ENCODE results near the gene TRMT112.

Gene TRMT112

GRCh38 chr11:64342869-64343745 is 25.7 kb upstream of the TRMT112 start:
- H3K27me3 ChIP-seq, result no peaks in the 10 kb centered on the region
- no peak for DNase-seq
- H3K4me1 ChIP-seq, result peaks cover 0 to 24% (median 14%) of the 10 kb centered on the region in 4 donors
- no peaks in the 10 kb centered on the region for H3K9me3 ChIP-seq
- intact Hi-C loops (cut with DNase I; ENCODE audit: low total_unique reads), result no loop called here
- H3K27ac ChIP-seq, result peak overlapping the region; percentile 68 to 85
- peak overlapping the region; percentile 41 for H3K4me3 ChIP-seq
- H3K36me3 ChIP-seq, result no peaks in the 10 kb centered on the region
- no peak for TF ChIP-seq CTCF (IDR thresholded peaks at IDR 0.05)

GRCh38 chr11:64341851-64342791 is 24.8 kb upstream of the TRMT112 start:
- H3K4me3 ChIP-seq, result peak overlapping the region; percentile 41
- peak; percentile 41 to 51 for TF ChIP-seq CTCF (IDR thresholded peaks at IDR 0.05)
- H3K27me3 ChIP-seq, result no peaks in the 10 kb centered on the region
- no peaks in the 10 kb centered on the region for H3K36me3 ChIP-seq
- H3K4me1 ChIP-seq, result peaks cover 0 to 21% (median 14%) of the 10 kb centered on the region in 4 donors
- intact Hi-C loops (cut with DNase I; ENCODE audit: low total_unique reads), result no loop called here
- DNase-seq, result peak; percentile 73 to 94
- H3K9me3 ChIP-seq, result no peaks in the 10 kb centered on the region
- H3K27ac ChIP-seq, result peak overlapping the region; percentile 68 to 85

GRCh38 chr11:64341429-64341828 is 24.1 kb upstream of the TRMT112 start:
- Histone ChIP-seq H3K4me1 (peaks cover 0 to 21% (median 14%) of the 10 kb centered on the region in 4 donors), H3K4me3 (no peak overlapping the region), H3K9me3 (no peaks in the 10 kb centered on the region), H3K36me3 (no peaks in the 10 kb centered on the region), H3K27ac (no peak overlapping the region), H3K27me3 (no peaks in the 10 kb centered on the region)
- intact Hi-C loops (cut with DNase I; ENCODE audit: low total_unique reads), result no loop called here
- DNase-seq, result no peak
- TF ChIP-seq CTCF (IDR thresholded peaks at IDR 0.05), result no peak

GRCh38 chr11:64340671-64341335 is 23.4 kb upstream of the TRMT112 start:
- peak in 1 of 2 donors; percentile 70 for DNase-seq
- no peak overlapping the region for H3K27ac ChIP-seq
- intact Hi-C loops (cut with DNase I; ENCODE audit: low total_unique reads), result no loop called here
- H3K4me3 ChIP-seq, result peak overlapping the region in 1 of 2 donors; percentile 14
- no peaks in the 10 kb centered on the region for H3K36me3 ChIP-seq
- H3K9me3 ChIP-seq, result no peaks in the 10 kb centered on the region
- H3K4me1 ChIP-seq, result peaks cover 0 to 21% (median 14%) of the 10 kb centered on the region in 4 donors
- TF ChIP-seq CTCF (IDR thresholded peaks at IDR 0.05), result no peak
- no peaks in the 10 kb centered on the region for H3K27me3 ChIP-seq

GRCh38 chr11:64339754-64340408 is 22.5 kb upstream of the TRMT112 start, which contains the start of gene CCDC88B:
TSS of gene CCDC88B (plus strand) at chr11:64340204. CDS start at chr11:64340267, 63 bp downstream.
- TF ChIP-seq CTCF (IDR thresholded peaks at IDR 0.05), result no peak
- Histone ChIP-seq H3K4me1 (peaks cover 0 to 21% (median 14%) of the 10 kb centered on the region in 4 donors), H3K36me3 (no peaks in the 10 kb centered on the region), H3K27ac (no peak within 1 kb of the TSS), H3K4me3 (peak within 1 kb of the TSS; percentile 14 to 28), H3K9me3 (no peaks in the 10 kb centered on the region), H3K27me3 (no peaks in the 10 kb centered on the region)
- intact Hi-C loops (cut with DNase I; ENCODE audit: low total_unique reads), result no loop called here
- peak; percentile 59 to 78 for DNase-seq
